GM18870 (cell line): Measurements from ENCODE around the gene CCBE1.

Experiments used
- ATAC-seq: cut with Tn5 transposase; IDR thresholded peaks from one replicate; pipeline ENCODE4 v1.9.1; 2021; ENCODE audit warnings: moderate library complexity; ENCODE audit not compliant: unreplicated experiment

CCBE1 gene

GRCh38 chr18:59466980-59467379 lies 230.2 kb downstream of the CCBE1 start:
- ATAC-seq, result no peak

GRCh38 chr18:59464486-59464885 lies 232.7 kb downstream of the CCBE1 start:
- ATAC-seq, result no peak

GRCh38 chr18:59461171-59461570 lies 236.1 kb downstream of the CCBE1 start:
- no peak for ATAC-seq

GRCh38 chr18:59460072-59460420 lies 237.2 kb downstream of the CCBE1 start:
- no peak for ATAC-seq

- no peak for ATAC-seq
These were observed 237.7 kb downstream of the CCBE1 start for GRCh38 chr18:59459369-59460071.

GRCh38 chr18:59458575-59458974 lies 238.6 kb downstream of the CCBE1 start:
- no peak for ATAC-seq

GRCh38 chr18:59456657-59457056 lies 240.6 kb downstream of the CCBE1 start:
- no peak for ATAC-seq

GRCh38 chr18:59455728-59456276 lies 241.4 kb downstream of the CCBE1 start:
- no peak for ATAC-seq

GRCh38 chr18:59454909-59455727 lies 242.1 kb downstream of the CCBE1 start:
- ATAC-seq, result no peak

- no peak for ATAC-seq
These were observed 243.7 kb downstream of the CCBE1 start for GRCh38 chr18:59453468-59453961.

- ATAC-seq, result no peak
These were observed 245.3 kb downstream of the CCBE1 start for GRCh38 chr18:59451963-59452362.

GRCh38 chr18:59451073-59451472 lies 246.2 kb downstream of the CCBE1 start:
- no peak for ATAC-seq

GRCh38 chr18:59448546-59448945 lies 248.7 kb downstream of the CCBE1 start:
- ATAC-seq, result no peak

GRCh38 chr18:59446012-59446411 lies 251.2 kb downstream of the CCBE1 start:
- ATAC-seq, result no peak

GRCh38 chr18:59437851-59438569 lies 259.2 kb downstream of the CCBE1 start:
- ATAC-seq, result no peak

GRCh38 chr18:59432803-59433597 lies 264.2 kb downstream of the CCBE1 start:
- ATAC-seq, result no peak

- ATAC-seq, result no peak
These were observed 266.1 kb downstream of the CCBE1 start for GRCh38 chr18:59431131-59431530.

GRCh38 chr18:59429608-59430007 lies 267.6 kb downstream of the CCBE1 start:
- ATAC-seq, result no peak

GRCh38 chr18:59428018-59428417 lies 269.2 kb downstream of the CCBE1 start:
- no peak for ATAC-seq

- no peak for ATAC-seq
These were observed 270.4 kb downstream of the CCBE1 start for GRCh38 chr18:59426855-59427254.
